Measurements from ENCODE around the gene CXCL13. TPM values are rescaled to one million over a fixed set of nuclear protein-coding genes. Genes with fewer than 3 reads are reported as not detected.
"Not testable (repeated sequence)": the region's sequence is repeated elsewhere in the genome, so short reads cannot be mapped to it uniquely, and the experiment has no call there.

CXCL13 gene
- total RNA-seq, 1 donor from 2014 or later = not detected

GRCh38 chr4:77653162-77653758 is 47.6 kb downstream of the CXCL13 start:
- Histone ChIP-seq H3K4me3 (ENCODE audit: low read depth, low read length) (no peak overlapping the region), H3K27me3 (ENCODE audit: control insufficient read depth, insufficient read depth, low read length) (no peaks in the 10 kb centered on the region), H3K36me3 (ENCODE audit: control insufficient read depth, insufficient read depth, low read length) (no peaks in the 10 kb centered on the region)
- TF ChIP-seq, protein P1, sequence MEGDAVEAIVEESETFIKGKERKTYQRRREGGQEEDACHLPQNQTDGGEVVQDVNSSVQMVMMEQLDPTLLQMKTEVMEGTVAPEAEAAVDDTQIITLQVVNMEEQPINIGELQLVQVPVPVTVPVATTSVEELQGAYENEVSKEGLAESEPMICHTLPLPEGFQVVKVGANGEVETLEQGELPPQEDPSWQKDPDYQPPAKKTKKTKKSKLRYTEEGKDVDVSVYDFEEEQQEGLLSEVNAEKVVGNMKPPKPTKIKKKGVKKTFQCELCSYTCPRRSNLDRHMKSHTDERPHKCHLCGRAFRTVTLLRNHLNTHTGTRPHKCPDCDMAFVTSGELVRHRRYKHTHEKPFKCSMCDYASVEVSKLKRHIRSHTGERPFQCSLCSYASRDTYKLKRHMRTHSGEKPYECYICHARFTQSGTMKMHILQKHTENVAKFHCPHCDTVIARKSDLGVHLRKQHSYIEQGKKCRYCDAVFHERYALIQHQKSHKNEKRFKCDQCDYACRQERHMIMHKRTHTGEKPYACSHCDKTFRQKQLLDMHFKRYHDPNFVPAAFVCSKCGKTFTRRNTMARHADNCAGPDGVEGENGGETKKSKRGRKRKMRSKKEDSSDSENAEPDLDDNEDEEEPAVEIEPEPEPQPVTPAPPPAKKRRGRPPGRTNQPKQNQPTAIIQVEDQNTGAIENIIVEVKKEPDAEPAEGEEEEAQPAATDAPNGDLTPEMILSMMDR (IDR thresholded peaks at IDR 0.05; ENCODE audit: insufficient read depth, low read length, severe bottlenecking) = no peak
- no peak for DNase-seq (ENCODE audit: low read depth)
- FAIRE-seq = no peak

DNA sequence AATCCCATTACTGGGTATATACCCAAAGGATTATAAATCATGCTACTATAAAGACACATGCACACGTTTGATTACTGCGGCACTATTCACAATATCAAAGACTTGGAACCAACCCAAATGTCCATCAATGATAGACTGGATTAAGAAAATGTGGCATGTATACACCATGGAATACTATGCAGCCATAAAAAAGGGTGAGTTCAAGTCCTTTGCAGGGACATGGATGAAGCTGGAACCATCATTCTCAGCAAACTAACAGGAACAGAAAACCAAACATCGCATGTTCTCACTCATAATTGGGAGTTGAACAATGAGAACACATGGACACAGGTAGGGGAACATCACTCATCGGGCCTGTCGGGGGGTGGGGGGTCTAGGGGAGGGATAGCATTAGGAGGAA is 54.7 kb downstream of the CXCL13 start:
- not testable (repeated sequence) for H3K4me3 ChIP-seq (ENCODE audit: low read depth, low read length); H3K36me3 ChIP-seq (ENCODE audit: control insufficient read depth, insufficient read depth, low read length); FAIRE-seq; H3K27me3 ChIP-seq (ENCODE audit: control insufficient read depth, insufficient read depth, low read length); DNase-seq (ENCODE audit: low read depth)

Other genes starting within 250 kb of the CXCL13 start
- gene CNOT6L, start 213.5 kb downstream of the CXCL13 start, total RNA-seq = 15.0 and 16.3 TPM in 2 replicates